Smooth muscle cell (in vitro differentiated cells): ENCODE results near the gene CRABP2. TPM values are rescaled to one million over a fixed set of nuclear protein-coding genes. Genes with fewer than 3 reads are reported as not detected.

Source experiments
- DNase-seq: peaks from one replicate; lab custom pipeline; 2025; ENCODE audit not compliant: unreplicated experiment; lab: John Stamatoyannopoulos, UW
- H2AFZ ChIP-seq: fragments of 200-600 bp; sonication (generic); 2 replicates; pipeline ENCODE4 v1.6.0; 2016; ENCODE audit warnings: antibody characterized with exemption, low read depth, mild to moderate bottlenecking
- H3F3A ChIP-seq: fragments of 200-600 bp; sonication (generic); 2 replicates; pipeline ENCODE4 v1.6.0; 2017; ENCODE audit warnings: antibody characterized with exemption, low read depth
- H3K27ac ChIP-seq: fragments of 200-600 bp; sonication (generic); 2 replicates; pipeline ENCODE4 v1.5.1; 2016; ENCODE audit warnings: low read depth, mild to moderate bottlenecking
- H3K27me3 ChIP-seq: fragments of 200-600 bp; sonication (generic); 2 replicates; pipeline ENCODE4 v1.6.1; 2016; ENCODE audit warnings: low read depth, mild to moderate bottlenecking
- H3K36me3 ChIP-seq: fragments of 200-600 bp; sonication (generic); 2 replicates; pipeline ENCODE4 v1.5.1; 2016; ENCODE audit warnings: low read depth
- H3K4me1 ChIP-seq: fragments of 200-600 bp; sonication (generic); 2 replicates; pipeline ENCODE4 v1.5.1; 2016; ENCODE audit warnings: low read depth
- H3K4me2 ChIP-seq: fragments of 200-600 bp; sonication (generic); 2 replicates; pipeline ENCODE4 v1.6.0; 2016; ENCODE audit warnings: mild to moderate bottlenecking
- H3K4me3 ChIP-seq: fragments of 200-600 bp; sonication (generic); 2 replicates; pipeline ENCODE4 v1.5.1; 2016; ENCODE audit warnings: mild to moderate bottlenecking
- H3K79me2 ChIP-seq: fragments of 200-600 bp; sonication (generic); 2 replicates; pipeline ENCODE4 v1.6.0; 2016; ENCODE audit warnings: low read depth, mild to moderate bottlenecking
- H3K9ac ChIP-seq: fragments of 200-600 bp; sonication (generic); 2 replicates; pipeline ENCODE4 v1.6.0; 2016; ENCODE audit warnings: low read depth
- H3K9me3 ChIP-seq: fragments of 200-600 bp; sonication (generic); replicated peaks from 2 replicates; pipeline ENCODE4 v1.5.1; 2016; ENCODE audit warnings: low read depth
- H4K20me1 ChIP-seq: fragments of 200-600 bp; sonication (generic); 2 replicates; pipeline ENCODE4 v1.6.0; 2016; ENCODE audit warnings: low read depth
- CTCF ChIP-seq: fragments of 200-600 bp; sonication (generic); IDR thresholded peaks from 2 replicates; pipeline ENCODE4 v1.5.1; 2017; ENCODE audit warnings: borderline replicate concordance, mild to moderate bottlenecking, antibody characterized with exemption; ENCODE audit not compliant: insufficient read depth, poor library complexity, severe bottlenecking
- WGBS: methylation state at CpG from one replicate; pipeline ENCODE4 v1.1.7; 2016; ENCODE audit warnings: low lambda C conversion rate; 5-methylcytosine and 5-hydroxymethylcytosine counted together
- polyA plus RNA-seq: library from polyadenylated mRNA; unstranded; fragments of >200 nt; fragmentation: Nextera tagmentation; extraction: Ambion mirVana; gene quantifications from 2 replicates; pipeline ENCODE4 v1.2.1, GENCODE V29; 2016
- total RNA-seq: library from RNA; depleted of rRNA; stranded (reverse); fragments of >200 nt; gene quantifications from 2 replicates; pipeline ENCODE4 v1.2.3, GENCODE V29; 2014

CRABP2 gene
- total and polyA plus RNA-seq, 2 experiments from 2014 or later = 86.6 to 145 TPM

GRCh38 chr1:156691191-156691590 is 14.2 kb downstream of the CRABP2 start:
- DNase-seq = no peak
- WGBS = 76% methylated on average over 10 of the region's 10 CpGs
- no peak overlapping the region for H3K27ac ChIP-seq
- H2AFZ ChIP-seq = no peak overlapping the region
- peaks cover 10% of the 10 kb centered on the region for H3F3A ChIP-seq
- H3K4me1 ChIP-seq = peaks cover 46% of the 10 kb centered on the region
- no peak for TF ChIP-seq CTCF
- H3K9ac ChIP-seq = no peak overlapping the region
- no peak overlapping the region for H3K4me3 ChIP-seq
- H3K27me3 ChIP-seq = no peaks in the 10 kb centered on the region
- no peaks in the 10 kb centered on the region for H3K9me3 ChIP-seq
- H3K79me2 ChIP-seq = no peaks in the 10 kb centered on the region
- no peaks in the 10 kb centered on the region for H3K36me3 ChIP-seq
- H3K4me2 ChIP-seq = no peak overlapping the region
- no peaks in the 10 kb centered on the region for H4K20me1 ChIP-seq

GRCh38 chr1:156690675-156691036 is 14.7 kb downstream of the CRABP2 start:
- no peak for TF ChIP-seq CTCF

GRCh38 chr1:156689953-156690674 is 15.3 kb downstream of the CRABP2 start:
- Histone ChIP-seq H3K27ac (no peak overlapping the region), H3K4me2 (peak overlapping the region; percentile 85), H4K20me1 (no peaks in the 10 kb centered on the region), H2AFZ (peak overlapping the region; percentile 90), H3K36me3 (no peaks in the 10 kb centered on the region), H3K4me1 (peaks cover 46% of the 10 kb centered on the region), H3K4me3 (peak overlapping the region; percentile 43), H3K9me3 (no peaks in the 10 kb centered on the region), H3K9ac (no peak overlapping the region), H3K79me2 (no peaks in the 10 kb centered on the region), H3F3A (peaks cover 10% of the 10 kb centered on the region), H3K27me3 (no peaks in the 10 kb centered on the region)
- 33% methylated on average over 9 of the region's 10 CpGs for WGBS
- TF ChIP-seq CTCF = no peak
- DNase-seq = no peak

More at GRCh38 chr1:156690675-156691036, 14.7 kb downstream of the CRABP2 start:
- Histone ChIP-seq H4K20me1 (no peaks in the 10 kb centered on the region), H3K27me3 (no peaks in the 10 kb centered on the region), H2AFZ (no peak overlapping the region), H3K36me3 (no peaks in the 10 kb centered on the region), H3K27ac (no peak overlapping the region), H3F3A (peaks cover 10% of the 10 kb centered on the region), H3K79me2 (no peaks in the 10 kb centered on the region), H3K9me3 (no peaks in the 10 kb centered on the region), H3K4me1 (peaks cover 46% of the 10 kb centered on the region), H3K4me3 (no peak overlapping the region), H3K9ac (no peak overlapping the region), H3K4me2 (no peak overlapping the region)
- no peak for DNase-seq
- 91% methylated on average over 8 of the region's 8 CpGs for WGBS
